Chondrocyte (in vitro differentiated cells): ENCODE measurements around the gene CEMIP. TPM values are rescaled to one million over a fixed set of nuclear protein-coding genes. Genes with fewer than 3 reads are reported as not detected.

Experiments
- DNase-seq: peaks from one replicate; pipeline ENCODE4 v3.0.0; 2021; ENCODE audit warnings: mixed read lengths, low spot score
- H3K27ac Mint-ChIP-seq: one replicate; pipeline ENCODE4 v1.8.0; 2021; ENCODE audit warnings: mild to moderate bottlenecking, moderate library complexity, mixed read lengths; ENCODE audit not compliant: unreplicated experiment
- H3K27me3 Mint-ChIP-seq: 2 replicates; pipeline ENCODE4 v1.8.0; 2021; ENCODE audit warnings: low read depth, mixed read lengths
- H3K36me3 Mint-ChIP-seq: 2 replicates; pipeline ENCODE4 v1.8.0; 2021; ENCODE audit warnings: low read depth, mixed read lengths
- H3K4me1 Mint-ChIP-seq: 2 replicates; pipeline ENCODE4 v1.8.0; 2021; ENCODE audit warnings: low read depth, mild to moderate bottlenecking, mixed read lengths
- H3K4me3 Mint-ChIP-seq: one replicate; pipeline ENCODE4 v1.8.0; 2021; ENCODE audit warnings: mild to moderate bottlenecking, moderate library complexity, mixed read lengths; ENCODE audit not compliant: unreplicated experiment
- H3K9me3 Mint-ChIP-seq: 2 replicates; pipeline ENCODE4 v1.8.0; 2021; ENCODE audit warnings: low read depth, mixed read lengths
- total RNA-seq: library from RNA; stranded (reverse); gene quantifications from 3 replicates; pipeline ENCODE4 v1.2.1, GENCODE V29; 2021
- TF ChIP-seq, protein P1 (sequence below): fragments of 200-600 bp; sonication (generic); IDR thresholded peaks from 2 replicates; pipeline ENCODE4 v1.5.0; 2021; ENCODE audit warnings: antibody characterized with exemption, mild to moderate bottlenecking, moderate library complexity

The CEMIP gene
- total RNA-seq, 1 donor from 2014 or later: 146 TPM

DNA sequence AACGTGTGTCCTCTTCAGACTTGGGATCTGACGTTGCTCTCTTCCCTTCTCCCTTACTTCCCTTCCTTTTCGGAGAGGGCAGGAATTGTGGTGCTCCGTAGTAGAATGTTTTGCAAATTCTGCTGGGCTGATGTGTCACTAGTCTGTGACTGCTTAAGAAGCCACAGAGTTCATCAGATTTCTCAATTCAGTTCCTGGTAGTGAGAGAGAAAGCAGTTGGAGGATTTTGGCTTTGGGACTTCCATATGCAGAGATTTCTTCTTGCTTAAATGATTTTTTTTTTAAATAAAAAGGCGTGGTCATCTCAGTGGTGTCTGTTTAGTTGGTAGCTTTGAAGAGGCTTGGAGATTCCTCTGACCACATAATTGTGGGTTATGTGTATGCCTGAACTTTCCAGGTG is 10.1 kb downstream of the CEMIP start:
- Mint-ChIP-seq H3K36me3 (peaks cover 39% of the 10 kb centered on the region), H3K4me1 (peaks cover 26% of the 10 kb centered on the region), H3K27me3 (no peaks in the 10 kb centered on the region), H3K27ac (no peak overlapping the region), H3K9me3 (no peaks in the 10 kb centered on the region), H3K4me3 (no peak overlapping the region)
- DNase-seq: no peak
- TF ChIP-seq, protein P1, sequence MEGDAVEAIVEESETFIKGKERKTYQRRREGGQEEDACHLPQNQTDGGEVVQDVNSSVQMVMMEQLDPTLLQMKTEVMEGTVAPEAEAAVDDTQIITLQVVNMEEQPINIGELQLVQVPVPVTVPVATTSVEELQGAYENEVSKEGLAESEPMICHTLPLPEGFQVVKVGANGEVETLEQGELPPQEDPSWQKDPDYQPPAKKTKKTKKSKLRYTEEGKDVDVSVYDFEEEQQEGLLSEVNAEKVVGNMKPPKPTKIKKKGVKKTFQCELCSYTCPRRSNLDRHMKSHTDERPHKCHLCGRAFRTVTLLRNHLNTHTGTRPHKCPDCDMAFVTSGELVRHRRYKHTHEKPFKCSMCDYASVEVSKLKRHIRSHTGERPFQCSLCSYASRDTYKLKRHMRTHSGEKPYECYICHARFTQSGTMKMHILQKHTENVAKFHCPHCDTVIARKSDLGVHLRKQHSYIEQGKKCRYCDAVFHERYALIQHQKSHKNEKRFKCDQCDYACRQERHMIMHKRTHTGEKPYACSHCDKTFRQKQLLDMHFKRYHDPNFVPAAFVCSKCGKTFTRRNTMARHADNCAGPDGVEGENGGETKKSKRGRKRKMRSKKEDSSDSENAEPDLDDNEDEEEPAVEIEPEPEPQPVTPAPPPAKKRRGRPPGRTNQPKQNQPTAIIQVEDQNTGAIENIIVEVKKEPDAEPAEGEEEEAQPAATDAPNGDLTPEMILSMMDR: no peak

DNA sequence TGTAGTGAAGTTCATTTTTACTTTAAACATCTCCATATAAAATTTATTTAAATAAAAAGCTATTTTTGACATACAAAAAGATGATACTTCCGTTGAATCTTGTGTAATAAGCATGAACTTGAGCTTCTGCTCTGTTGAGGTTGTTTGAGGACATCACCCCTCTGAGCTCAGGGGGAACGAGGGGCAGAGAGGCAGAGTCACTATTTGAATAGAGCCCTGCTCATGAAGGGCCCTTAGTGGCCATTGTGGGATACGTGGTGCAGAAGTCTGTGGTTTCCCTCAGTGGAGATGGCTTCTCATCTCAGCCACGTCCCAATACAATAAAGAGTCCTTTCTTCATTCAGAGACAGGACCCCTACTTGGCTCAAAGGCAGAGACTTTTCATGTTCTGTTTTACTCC is 10.6 kb downstream of the CEMIP start:
- Mint-ChIP-seq H3K27ac (no peak overlapping the region), H3K9me3 (no peaks in the 10 kb centered on the region), H3K27me3 (no peaks in the 10 kb centered on the region), H3K4me3 (no peak overlapping the region), H3K4me1 (peaks cover 22% of the 10 kb centered on the region), H3K36me3 (peaks cover 40% of the 10 kb centered on the region)
- TF ChIP-seq, protein P1: no peak
- no peak for DNase-seq

DNA sequence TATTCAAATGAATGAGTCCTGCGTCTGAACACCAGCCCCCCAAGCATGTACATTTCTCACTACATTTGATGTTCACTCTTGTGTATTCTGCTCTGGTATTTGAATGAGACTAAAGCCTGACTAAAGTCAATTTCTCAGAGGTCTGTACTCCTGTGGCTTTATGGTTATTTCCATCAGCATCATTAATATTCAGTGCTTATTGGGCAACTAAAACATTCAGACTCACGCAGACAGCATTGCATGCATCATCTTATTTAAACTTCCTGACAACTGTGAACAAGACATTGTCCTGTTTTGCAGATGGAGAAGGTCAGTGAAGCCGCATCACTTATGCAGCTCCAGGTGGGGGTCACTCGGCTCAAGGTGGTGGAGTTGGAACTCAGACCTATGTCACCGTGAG is 11.1 kb downstream of the CEMIP start:
- H3K36me3 Mint-ChIP-seq: peaks cover 40% of the 10 kb centered on the region
- TF ChIP-seq, protein P1: no peak
- no peak overlapping the region for H3K4me3 Mint-ChIP-seq
- no peaks in the 10 kb centered on the region for H3K27me3 Mint-ChIP-seq
- no peaks in the 10 kb centered on the region for H3K9me3 Mint-ChIP-seq
- H3K27ac Mint-ChIP-seq: no peak overlapping the region
- DNase-seq: no peak
- peaks cover 18% of the 10 kb centered on the region for H3K4me1 Mint-ChIP-seq

DNA sequence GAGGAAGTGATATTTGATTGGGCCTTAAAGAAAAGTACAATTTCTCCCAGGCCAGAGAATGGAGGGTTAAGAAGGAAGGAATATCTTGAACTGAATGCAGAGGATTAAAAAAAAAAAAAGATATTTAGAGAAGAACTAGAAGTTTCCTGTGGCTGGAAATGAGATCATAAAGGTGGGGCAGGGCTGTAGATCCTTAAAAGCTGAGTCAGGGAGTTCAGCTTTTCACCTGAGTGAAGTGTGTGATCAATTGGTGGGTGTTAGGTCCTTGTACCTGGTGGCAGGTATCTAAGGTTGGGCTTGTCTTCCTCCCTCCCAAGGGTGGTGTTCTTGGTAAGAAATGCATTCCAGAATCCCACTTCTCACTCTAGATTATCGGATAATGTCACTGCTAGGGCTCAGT is 11.8 kb downstream of the CEMIP start:
- H3K4me3 Mint-ChIP-seq: no peak overlapping the region
- no peaks in the 10 kb centered on the region for H3K27me3 Mint-ChIP-seq
- DNase-seq: no peak
- H3K36me3 Mint-ChIP-seq: peaks cover 39% of the 10 kb centered on the region
- H3K4me1 Mint-ChIP-seq: peaks cover 15% of the 10 kb centered on the region
- TF ChIP-seq, protein P1: no peak
- H3K9me3 Mint-ChIP-seq: no peaks in the 10 kb centered on the region
- H3K27ac Mint-ChIP-seq: peak overlapping the region; percentile 3

DNA sequence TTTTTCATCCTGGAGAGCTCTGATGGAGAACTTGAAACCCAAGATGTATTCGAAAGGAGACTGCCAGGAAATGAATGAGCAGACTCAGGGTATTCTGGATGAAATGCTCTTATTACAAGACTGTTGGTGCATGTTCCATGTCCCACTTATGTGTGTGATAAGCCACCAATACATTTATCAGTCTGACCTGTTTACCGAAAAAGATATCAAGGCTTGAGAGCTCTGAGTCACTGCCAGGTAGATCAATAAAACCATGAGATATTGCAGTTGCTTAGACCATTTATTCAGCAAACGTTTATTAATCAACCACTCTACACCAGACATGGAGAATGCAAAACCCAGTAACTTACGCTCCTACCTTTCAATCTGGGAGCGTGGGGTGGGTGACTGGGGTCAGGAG is 17.2 kb downstream of the CEMIP start:
- TF ChIP-seq, protein P1: no peak
- no peak for DNase-seq
- no peaks in the 10 kb centered on the region for H3K4me1 Mint-ChIP-seq
- no peaks in the 10 kb centered on the region for H3K27me3 Mint-ChIP-seq
- H3K9me3 Mint-ChIP-seq: no peaks in the 10 kb centered on the region
- H3K36me3 Mint-ChIP-seq: peaks cover 44% of the 10 kb centered on the region
- H3K4me3 Mint-ChIP-seq: no peak overlapping the region
- no peak overlapping the region for H3K27ac Mint-ChIP-seq
